Mucosa of descending colon (tissue), 3 donors: ENCODE measurements around the gene DHDH. TPM values are rescaled to one million over a fixed set of nuclear protein-coding genes. Genes with fewer than 3 reads are reported as not detected.

Experiments
- ATAC-seq: fragments of 200-7000 bp; cut with Tn5 transposase; one replicate; pipeline ENCODE4 v1.9.1; 2020; ENCODE audit warnings: mild to moderate bottlenecking, moderate library complexity
- DNase-seq, 3 donors: peaks; one replicate each; pipeline ENCODE4 v3.0.0-alpha.2; 2020
- H3K36me3 ChIP-seq: fragments of 200-600 bp; one replicate; pipeline ENCODE4 v1.8.0; 2021; ENCODE audit warnings: low read depth, mild to moderate bottlenecking
- H3K4me1 ChIP-seq: fragments of 200-600 bp; one replicate; pipeline ENCODE4 v1.8.0; 2021; ENCODE audit warnings: low read depth, mild to moderate bottlenecking
- H3K4me3 ChIP-seq: fragments of 200-600 bp; one replicate; pipeline ENCODE4 v1.8.0; 2021; ENCODE audit warnings: mild to moderate bottlenecking
- H3K9me3 ChIP-seq: fragments of 200-600 bp; one replicate; pipeline ENCODE4 v1.8.0; 2021; ENCODE audit warnings: mild to moderate bottlenecking
- CTCF ChIP-seq: fragments of 200-600 bp; IDR thresholded peaks from one replicate; pipeline ENCODE4 v1.8.0; 2022; ENCODE audit warnings: antibody characterized with exemption, mild to moderate bottlenecking
- intact Hi-C, 2 donors: fragments of 100-400 bp; cut with DNase I in 1 of 2; cut with micrococcal nuclease in 1 of 2; formaldehyde crosslinking; loops; one replicate each; pipeline versions ENCODE4 v1.11.0 to v1.11.1; 2022; cut with DNase I, micrococcal nuclease
- total RNA-seq, 3 donors: library from RNA; stranded (reverse); fragmentation: NEBNext Ultra II Directional in 2 of 3; extraction: Animal tissue kit (Norgen Biotek cat#: 25700) in 2 of 3; gene quantifications; one replicate each; pipeline versions ENCODE4 v1.2.1 to v1.2.4, GENCODE V29; 2021 to 2023
- donor health status: DM: no; HTN: no; CAD: no; lungs with moderate emphysema.
- donor health status: DM: no; HTN: no; CAD: no.
- donor health status: DM: no; HTN: yes; CAD: no.

Gene DHDH
- total RNA-seq, 3 donors from 2014 or later: 0.52 TPM; not detected in 2

GRCh38 chr19:48989701-48990291 lies 56.3 kb downstream of the DHDH start:
- no peak for ATAC-seq
- H3K9me3 ChIP-seq: no peaks in the 10 kb centered on the region
- no peak for DNase-seq
- H3K4me1 ChIP-seq: peaks cover 20% of the 10 kb centered on the region
- intact Hi-C loops: no loop called here
- H3K4me3 ChIP-seq: no peak overlapping the region
- H3K36me3 ChIP-seq: no peaks in the 10 kb centered on the region
- TF ChIP-seq CTCF: no peak

DNA sequence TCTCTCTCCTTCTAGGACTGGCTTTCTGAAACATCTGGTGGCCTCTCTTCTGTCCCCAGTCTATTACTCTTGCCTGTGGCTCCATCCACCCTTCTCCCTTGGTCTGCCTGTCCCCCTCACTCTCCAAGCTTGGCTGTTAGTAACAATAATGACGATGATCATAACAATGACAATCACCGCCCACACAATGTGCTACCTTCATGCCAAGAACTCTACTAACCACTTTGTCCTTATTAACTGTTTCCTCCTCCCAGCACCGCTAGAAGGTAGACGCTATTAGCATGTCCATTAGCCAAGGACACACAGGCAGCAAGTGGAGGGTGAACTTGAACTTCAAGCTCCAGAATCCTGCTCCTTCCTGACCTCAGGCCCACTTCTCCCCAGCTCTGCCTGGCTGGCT lies 56.9 kb downstream of the DHDH start:
- DNase-seq (no peak), ATAC-seq (no peak)
- Histone ChIP-seq H3K36me3 (no peaks in the 10 kb centered on the region), H3K9me3 (no peaks in the 10 kb centered on the region), H3K4me1 (peaks cover 23% of the 10 kb centered on the region), H3K4me3 (no peak overlapping the region)
- intact Hi-C loops: no loop called here
- no peak for TF ChIP-seq CTCF

DNA sequence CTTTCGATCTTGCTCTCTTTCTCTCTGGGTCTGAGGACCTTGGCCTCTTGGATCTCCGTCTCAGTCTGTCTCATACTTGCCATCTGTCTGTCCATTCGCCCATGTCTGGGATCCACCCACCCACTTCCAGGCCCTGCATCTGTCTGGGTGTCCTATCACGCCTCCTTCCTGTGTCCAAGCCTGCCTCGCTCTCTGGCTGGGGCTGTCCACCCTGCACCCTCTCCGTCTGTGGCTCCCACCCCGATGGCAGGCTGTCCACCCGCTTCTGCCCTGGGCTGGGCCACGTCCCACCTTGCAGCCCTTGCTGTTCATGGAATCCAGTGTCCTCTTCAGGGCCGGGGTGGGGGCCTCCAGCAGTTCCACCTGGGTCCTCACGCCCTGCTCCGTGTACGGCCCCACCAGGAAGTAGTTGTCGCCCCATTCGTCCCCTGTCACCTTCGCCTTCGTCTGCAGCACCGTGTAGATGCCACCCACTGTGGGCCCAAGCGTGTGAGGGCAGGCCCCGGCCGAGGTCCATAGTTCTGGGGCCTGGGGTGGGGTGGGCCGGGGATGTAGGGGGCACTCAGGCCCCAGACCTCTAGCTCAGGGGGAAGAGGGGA lies 57.6 kb downstream of the DHDH start:
- H3K4me3 ChIP-seq: no peak overlapping the region
- no peak for TF ChIP-seq CTCF
- ATAC-seq (no peak), DNase-seq (no peak)
- H3K9me3 ChIP-seq: no peaks in the 10 kb centered on the region
- H3K4me1 ChIP-seq: peaks cover 23% of the 10 kb centered on the region
- intact Hi-C loops: no loop called here
- H3K36me3 ChIP-seq: no peaks in the 10 kb centered on the region

- peak overlapping the region; percentile 57 for H3K4me3 ChIP-seq
- TF ChIP-seq CTCF: no peak
- intact Hi-C loops: no loop called here
Observed at GRCh38 chr19:48991873-48992580, 58.5 kb downstream of the DHDH start.

DNA sequence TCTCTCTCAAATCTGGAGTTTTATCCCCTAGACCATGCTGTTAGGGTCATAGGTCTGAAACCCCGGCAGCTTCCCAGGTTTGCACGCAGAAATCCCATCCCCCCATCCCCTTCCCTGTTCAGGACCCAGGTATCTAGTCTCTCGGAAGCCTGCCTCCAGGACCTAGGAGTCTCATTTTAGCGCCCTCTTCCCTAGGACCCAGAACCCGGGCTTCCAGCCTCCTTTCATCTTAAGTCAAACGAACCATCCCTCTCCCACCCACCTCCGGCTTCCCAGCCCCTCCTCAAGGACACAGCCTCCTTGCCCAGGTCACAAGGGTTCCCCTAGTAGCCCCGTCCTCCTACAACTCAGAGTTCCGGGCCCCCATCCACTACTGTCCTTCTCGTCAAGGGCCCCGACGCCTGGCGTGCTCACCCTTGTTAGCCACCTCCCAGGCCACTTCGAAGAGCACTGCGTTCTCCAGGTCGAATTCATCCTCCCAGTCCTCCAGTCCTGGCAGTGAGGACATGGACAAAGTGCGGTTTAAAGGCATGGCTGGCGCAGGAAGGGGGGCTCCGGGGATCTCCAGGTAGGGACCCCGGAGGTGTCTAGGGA lies 59.2 kb downstream of the DHDH start:
- TF ChIP-seq CTCF: no peak
- no peaks in the 10 kb centered on the region for H3K36me3 ChIP-seq
- peaks cover 23% of the 10 kb centered on the region for H3K4me1 ChIP-seq
- ATAC-seq (peak; percentile 13), DNase-seq (peak in 1 of 3 donors; percentile 40)
- peak overlapping the region; percentile 57 for H3K4me3 ChIP-seq
- no peaks in the 10 kb centered on the region for H3K9me3 ChIP-seq
- intact Hi-C loops: no loop called here

More at GRCh38 chr19:48991873-48992580, 58.5 kb downstream of the DHDH start:
- peak; percentile 45 for ATAC-seq
- Histone ChIP-seq H3K36me3 (no peaks in the 10 kb centered on the region), H3K4me1 (peaks cover 23% of the 10 kb centered on the region), H3K9me3 (no peaks in the 10 kb centered on the region)
- peak in 2 of 3 donors; percentile 58 to 69 for DNase-seq
